CD4-positive, alpha-beta memory T cell (primary cell): ENCODE data around the gene KCTD18. TPM values are rescaled to one million over a fixed set of nuclear protein-coding genes. Genes with fewer than 3 reads are reported as not detected.

Experiments used
- CTCF ChIA-PET: fragments of 350-600 bp; sonication (Branson Sonifier 250); formaldehyde crosslinking; loops from one replicate; lab custom pipeline; 2021; ENCODE audit warnings: inconsistent platforms; ENCODE audit not compliant: partially characterized antibody; lab: Charles Lee
- POLR2A ChIA-PET: fragments of 350-600 bp; sonication (Branson Sonifier 250); formaldehyde crosslinking; loops from one replicate; lab custom pipeline; 2021; ENCODE audit not compliant: partially characterized antibody; lab: Charles Lee
- DNase-seq, 5 donors: peaks; one replicate each; pipeline versions ENCODE4 v3.0.0 to v3.0.0-alpha.2; 2020 to 2022; ENCODE audit warnings: mixed read lengths in 1 of 5
- H3K27ac ChIP-seq: one replicate; pipeline ENCODE4 v1.7.0; 2013; ENCODE audit warnings: low read depth, low read length
- H3K27me3 ChIP-seq: 2 replicates; pipeline ENCODE4 v1.7.0; 2013; ENCODE audit warnings: mild to moderate bottlenecking, low read length, moderate library complexity; ENCODE audit not compliant: insufficient read depth
- H3K36me3 ChIP-seq: 2 replicates; pipeline ENCODE4 v1.7.0; 2013; ENCODE audit warnings: mild to moderate bottlenecking, low read length, moderate library complexity; ENCODE audit not compliant: insufficient read depth
- H3K4me1 ChIP-seq: 2 replicates; pipeline ENCODE4 v1.7.0; 2013; ENCODE audit warnings: mild to moderate bottlenecking, low read length, moderate library complexity; ENCODE audit not compliant: insufficient read depth
- H3K4me3 ChIP-seq, 2 donors: one replicate each; pipeline ENCODE4 v1.7.0; 2013; ENCODE audit warnings: low read length in 2 of 2, mild to moderate bottlenecking in 1 of 2
- H3K9me3 ChIP-seq, 2 donors: one replicate each; pipeline ENCODE4 v1.7.0; 2013; ENCODE audit warnings: low read length in 2 of 2, control low read depth in 1 of 2; ENCODE audit not compliant: control insufficient read depth in 1 of 2
- H3K27ac Mint-ChIP-seq, 7 donors: one replicate each; pipeline ENCODE4 v1.8.0; 2020 to 2021; ENCODE audit warnings: mixed read lengths in 7 of 7, mild to moderate bottlenecking in 6 of 7, inconsistent platforms in 3 of 7, moderate library complexity in 3 of 7
- H3K27me3 Mint-ChIP-seq, 2 donors: one replicate each; pipeline ENCODE4 v1.8.0; 2020 to 2021; ENCODE audit warnings: mixed read lengths in 2 of 2
- H3K36me3 Mint-ChIP-seq, 2 donors: one replicate each; pipeline ENCODE4 v1.8.0; 2020 to 2021; ENCODE audit warnings: mixed read lengths in 2 of 2, inconsistent platforms in 1 of 2, mild to moderate bottlenecking in 1 of 2
- H3K4me1 Mint-ChIP-seq, 4 donors: one replicate each; pipeline ENCODE4 v1.8.0; 2020 to 2021; ENCODE audit warnings: mixed read lengths in 4 of 4, mild to moderate bottlenecking in 1 of 4
- H3K4me3 Mint-ChIP-seq, 8 donors: one replicate each; pipeline ENCODE4 v1.8.0; 2020 to 2021; ENCODE audit warnings: mixed read lengths in 8 of 8, mild to moderate bottlenecking in 7 of 8, moderate library complexity in 6 of 8, inconsistent platforms in 3 of 8
- H3K9me3 Mint-ChIP-seq, 8 donors: one replicate each; pipeline ENCODE4 v1.8.0; 2020 to 2021; ENCODE audit warnings: mixed read lengths in 8 of 8, mild to moderate bottlenecking in 5 of 8, inconsistent platforms in 3 of 8, moderate library complexity in 1 of 8
- intact Hi-C: fragments of 100-400 bp; cut with micrococcal nuclease; formaldehyde crosslinking; loops from one replicate; pipeline ENCODE4 v1.15.1; 2023
- polyA plus RNA-seq, 2 donors: library from polyadenylated mRNA; unstranded; fragments of 300-500 nt; fragmentation: Illumina TruSeq; gene quantifications; one replicate each; pipeline ENCODE4 v1.2.3, GENCODE V29; 2021
- total RNA-seq, 2 experiments: library from RNA; stranded (reverse); gene quantifications; one replicate each; pipeline ENCODE4 v1.2.3, GENCODE V29; 2021

KCTD18 gene
- total and polyA plus RNA-seq, 4 experiments from 2014 or later = 14.0 to 21.1 (median 17.4) TPM

GRCh38 chr2:200525882-200526651, 16.2 kb upstream of the KCTD18 start, which contains the start of gene SGO2:
TSS of gene SGO2 (plus strand) at chr2:200526207. CDS start at chr2:200532976, 6,769 bp downstream.
- intact Hi-C loops = loop anchor here (1.0 to 5.0 kb wide), 6 partner anchors 16 to 1256 kb away; partner anchors contain the start of genes ALS2, BZW1, KCTD18 and ORC2

GRCh38 chr2:200525551-200525881, 15.6 kb upstream of the KCTD18 start:
- no peaks in the 10 kb centered on the region for H3K36me3 ChIP-seq
- peak overlapping the region; percentile 50 to 93 (median 85) for H3K27ac Mint-ChIP-seq
- peak overlapping the region; percentile 55 for H3K27ac ChIP-seq
- H3K4me1 Mint-ChIP-seq = peaks cover 6 to 15% (median 12%) of the 10 kb centered on the region in 4 donors
- no peaks in the 10 kb centered on the region for H3K27me3 Mint-ChIP-seq
- no peaks in the 10 kb centered on the region for H3K9me3 ChIP-seq
- POLR2A ChIA-PET = interaction anchor here (0.6 to 2.3 kb wide), 12 partner anchors 9 to 569 kb away, joined by 3 to 20 read pairs (median 4); partner anchors contain the start of gene KCTD18
- H3K4me1 ChIP-seq = peaks cover 14% of the 10 kb centered on the region
- intact Hi-C loops = loop anchor here (5.0 kb wide), 2 partner anchors 1068 to 1257 kb away; partner anchors contain the start of genes ALS2 and SATB2
- H3K36me3 Mint-ChIP-seq = peaks cover 0 to 2% of the 10 kb centered on the region in 2 donors
- DNase-seq = no peak
- CTCF ChIA-PET = interaction anchor here (0.9 to 3.5 kb wide), 7 partner anchors 10 to 188 kb away, joined by 3 to 20 read pairs (median 3); partner anchors contain the start of gene KCTD18
- peak overlapping the region; percentile 91 to 97 (median 93) for H3K4me3 Mint-ChIP-seq
- peak overlapping the region; percentile 82 to 98 for H3K4me3 ChIP-seq
- peaks cover 0 to 1% (median 0%) of the 10 kb centered on the region in 8 donors for H3K9me3 Mint-ChIP-seq
- no peaks in the 10 kb centered on the region for H3K27me3 ChIP-seq

More at GRCh38 chr2:200525882-200526651, 16.2 kb upstream of the KCTD18 start, which contains the start of gene SGO2:
- H3K4me3 ChIP-seq = peak within 1 kb of the TSS; percentile 82 to 98
- peaks cover 0 to 2% of the 10 kb centered on the region in 2 donors for H3K36me3 Mint-ChIP-seq
- H3K27me3 Mint-ChIP-seq = no peaks in the 10 kb centered on the region
- peaks cover 6 to 15% (median 12%) of the 10 kb centered on the region in 4 donors for H3K4me1 Mint-ChIP-seq
- H3K36me3 ChIP-seq = no peaks in the 10 kb centered on the region
- H3K4me1 ChIP-seq = peaks cover 14% of the 10 kb centered on the region
- ChIA-PET CTCF (interaction anchor here (1.0 to 3.5 kb wide), 5 partner anchors 10 to 187 kb away, joined by 3 to 20 read pairs (median 3); partner anchors contain the start of gene KCTD18), POLR2A (interaction anchor here (0.6 to 2.3 kb wide), 12 partner anchors 10 to 188 kb away, joined by 3 to 20 read pairs (median 4); partner anchors contain the start of gene KCTD18)
- H3K9me3 ChIP-seq = no peaks in the 10 kb centered on the region
- DNase-seq = peak; percentile 93 to 97 (median 95)
- H3K27ac Mint-ChIP-seq = peak within 1 kb of the TSS; percentile 83 to 93 (median 85)
- H3K9me3 Mint-ChIP-seq = peaks cover 0 to 1% (median 0%) of the 10 kb centered on the region in 8 donors
- H3K4me3 Mint-ChIP-seq = peak within 1 kb of the TSS; percentile 91 to 97 (median 93)
- H3K27ac ChIP-seq = peak within 1 kb of the TSS; percentile 55
- H3K27me3 ChIP-seq = no peaks in the 10 kb centered on the region

- Mint-ChIP-seq H3K27ac (peak overlapping the region in 1 of 7 donors; percentile 83), H3K36me3 (peaks cover 0 to 2% of the 10 kb centered on the region in 2 donors), H3K4me3 (peak overlapping the region in 3 of 8 donors; percentile 91 to 97 (median 93)), H3K4me1 (peaks cover 6 to 15% (median 12%) of the 10 kb centered on the region in 4 donors), H3K9me3 (peaks cover 0 to 1% (median 0%) of the 10 kb centered on the region in 8 donors), H3K27me3 (no peaks in the 10 kb centered on the region)
- ChIA-PET POLR2A (interaction anchor here (0.6 to 2.3 kb wide), 12 partner anchors 9 to 569 kb away, joined by 3 to 20 read pairs (median 4); partner anchors contain the start of gene KCTD18), CTCF (interaction anchor here (0.9 to 3.5 kb wide), 7 partner anchors 9 to 188 kb away, joined by 3 to 20 read pairs (median 3); partner anchors contain the start of gene KCTD18)
- Histone ChIP-seq H3K27ac (no peak overlapping the region), H3K4me1 (peaks cover 14% of the 10 kb centered on the region), H3K27me3 (no peaks in the 10 kb centered on the region), H3K36me3 (no peaks in the 10 kb centered on the region), H3K4me3 (peak overlapping the region in 1 of 2 donors; percentile 98), H3K9me3 (no peaks in the 10 kb centered on the region)
- intact Hi-C loops = loop anchor here (5.0 kb wide), 2 partner anchors 1068 to 1257 kb away; partner anchors contain the start of genes ALS2 and SATB2
- DNase-seq = no peak
Observed at GRCh38 chr2:200525066-200525465, 15.2 kb upstream of the KCTD18 start.

GRCh38 chr2:200523604-200524003, 13.7 kb upstream of the KCTD18 start:
- no peak for DNase-seq
- Histone ChIP-seq H3K4me3 (no peak overlapping the region), H3K9me3 (no peaks in the 10 kb centered on the region), H3K27me3 (no peaks in the 10 kb centered on the region), H3K27ac (no peak overlapping the region), H3K36me3 (no peaks in the 10 kb centered on the region), H3K4me1 (peaks cover 14% of the 10 kb centered on the region)
- H3K27ac Mint-ChIP-seq = no peak overlapping the region
- intact Hi-C loops = no loop called here
- peak overlapping the region in 1 of 8 donors; percentile 29 for H3K4me3 Mint-ChIP-seq
- peaks cover 0 to 1% (median 0%) of the 10 kb centered on the region in 8 donors for H3K9me3 Mint-ChIP-seq
- H3K36me3 Mint-ChIP-seq = peaks cover 0 to 2% of the 10 kb centered on the region in 2 donors
- ChIA-PET CTCF (interaction anchor here (1.6 to 3.5 kb wide), 2 partner anchors 13 to 40 kb away, joined by 4 to 20 read pairs; partner anchors contain the start of gene KCTD18), POLR2A (no interaction called here)
- H3K4me1 Mint-ChIP-seq = peaks cover 6 to 15% (median 12%) of the 10 kb centered on the region in 4 donors
- H3K27me3 Mint-ChIP-seq = no peaks in the 10 kb centered on the region

- CTCF ChIA-PET = interaction anchor here (1.6 kb wide), 1 partner anchor 39 kb away, joined by 4 read pairs; no protein-coding TSS in a partner anchor
- intact Hi-C loops = no loop called here
Observed at GRCh38 chr2:200523158-200523557, 13.3 kb upstream of the KCTD18 start.

GRCh38 chr2:200515155-200515554, 5.3 kb upstream of the KCTD18 start:
- Mint-ChIP-seq H3K36me3 (peaks cover 0 to 1% of the 10 kb centered on the region in 2 donors), H3K4me3 (peak overlapping the region in 6 of 8 donors; percentile 4 to 68 (median 23)), H3K27me3 (peaks cover 0 to 2% of the 10 kb centered on the region in 2 donors), H3K9me3 (peaks cover 0 to 11% (median 3%) of the 10 kb centered on the region in 8 donors), H3K4me1 (peaks cover 6 to 19% (median 17%) of the 10 kb centered on the region in 4 donors), H3K27ac (peak overlapping the region in 5 of 7 donors; percentile 23 to 88 (median 62))
- intact Hi-C loops = loop anchor here (10.0 kb wide), 1 partner anchor 940 kb away; the partner anchor contains the start of genes STRADB and TRAK2
- Histone ChIP-seq H3K36me3 (no peaks in the 10 kb centered on the region), H3K27me3 (no peaks in the 10 kb centered on the region), H3K4me1 (peaks cover 29% of the 10 kb centered on the region), H3K9me3 (no peaks in the 10 kb centered on the region), H3K4me3 (peak overlapping the region in 1 of 2 donors; percentile 5), H3K27ac (no peak overlapping the region)
- ChIA-PET CTCF (interaction anchor here (0.9 kb wide), 1 partner anchor 11 kb away, joined by 3 read pairs; the partner anchor contains the start of gene SGO2), POLR2A (interaction anchor here (0.8 to 3.9 kb wide), 2 partner anchors 11 to 348 kb away, joined by 3 to 20 read pairs; partner anchors contain the start of gene SGO2)
- DNase-seq = peak in 4 of 5 donors; percentile 15 to 32 (median 22)

More at GRCh38 chr2:200523158-200523557, 13.3 kb upstream of the KCTD18 start:
- POLR2A ChIA-PET = no interaction called here
- Histone ChIP-seq H3K27me3 (no peaks in the 10 kb centered on the region), H3K27ac (no peak overlapping the region), H3K4me1 (peaks cover 14% of the 10 kb centered on the region), H3K9me3 (no peaks in the 10 kb centered on the region), H3K36me3 (no peaks in the 10 kb centered on the region), H3K4me3 (no peak overlapping the region)
- peaks cover 0 to 1% (median 0%) of the 10 kb centered on the region in 8 donors for H3K9me3 Mint-ChIP-seq
- H3K27ac Mint-ChIP-seq = no peak overlapping the region
- H3K36me3 Mint-ChIP-seq = peaks cover 0 to 2% of the 10 kb centered on the region in 2 donors
- no peak overlapping the region for H3K4me3 Mint-ChIP-seq
- H3K27me3 Mint-ChIP-seq = no peaks in the 10 kb centered on the region
- peaks cover 6 to 15% (median 12%) of the 10 kb centered on the region in 4 donors for H3K4me1 Mint-ChIP-seq
- DNase-seq = no peak
